Endodermal cell (in vitro differentiated cells): ENCODE measurements around the gene FNDC3A. TPM values are rescaled to one million over a fixed set of nuclear protein-coding genes. Genes with fewer than 3 reads are reported as not detected.
A peak's percentile ranks its signal among the peaks of the same experiment; 100 is the strongest.

Source experiments
- DNase-seq: peaks from one replicate; pipeline ENCODE4 v3.0.0-alpha.2; 2017
- H3K27ac ChIP-seq: 2 replicates; pipeline ENCODE4 v1.5.1; 2013; ENCODE audit warnings: mild to moderate bottlenecking, low read depth, low read length, moderate library complexity
- H3K27me3 ChIP-seq: 2 replicates; pipeline ENCODE4 v1.6.1; 2013; ENCODE audit warnings: mild to moderate bottlenecking, low read length, moderate library complexity; ENCODE audit not compliant: insufficient read depth, control insufficient read depth, poor library complexity, severe bottlenecking
- H3K36me3 ChIP-seq: 2 replicates; pipeline ENCODE4 v1.7.0; 2013; ENCODE audit warnings: mild to moderate bottlenecking, low read length, moderate library complexity; ENCODE audit not compliant: control insufficient read depth, insufficient read depth
- H3K4me1 ChIP-seq: one replicate; pipeline ENCODE4 v1.7.0; 2013; ENCODE audit warnings: low read length; ENCODE audit not compliant: control insufficient read depth, insufficient read depth
- H3K4me3 ChIP-seq: 2 replicates; pipeline ENCODE4 v1.5.1; 2013; ENCODE audit warnings: mild to moderate bottlenecking, low read length, moderate library complexity
- H3K9ac ChIP-seq: 2 replicates; pipeline ENCODE4 v1.6.1; 2013; ENCODE audit warnings: mild to moderate bottlenecking, low read length, moderate library complexity; ENCODE audit not compliant: poor library complexity, severe bottlenecking; ENCODE audit errors: extremely low read depth
- H3K9me3 ChIP-seq: 2 replicates; pipeline ENCODE4 v1.6.1; 2013; ENCODE audit warnings: mild to moderate bottlenecking, low read length, moderate library complexity; ENCODE audit not compliant: control insufficient read depth
- H3K27ac Mint-ChIP-seq: 2 replicates; pipeline ENCODE4 v1.8.0; 2020; ENCODE audit warnings: mixed read lengths
- H3K27me3 Mint-ChIP-seq: 2 replicates; pipeline ENCODE4 v1.8.0; 2021; ENCODE audit warnings: mild to moderate bottlenecking, mixed read lengths; ENCODE audit not compliant: insufficient read depth
- H3K36me3 Mint-ChIP-seq: 2 replicates; pipeline ENCODE4 v1.8.0; 2020; ENCODE audit warnings: low read depth, mixed read lengths
- H3K4me1 Mint-ChIP-seq: 2 replicates; pipeline ENCODE4 v1.8.0; 2020; ENCODE audit warnings: mixed read lengths
- H3K4me3 Mint-ChIP-seq: 2 replicates; pipeline ENCODE4 v1.8.0; 2020; ENCODE audit warnings: mild to moderate bottlenecking, moderate library complexity, mixed read lengths
- H3K9me3 Mint-ChIP-seq: 2 replicates; pipeline ENCODE4 v1.8.0; 2020; ENCODE audit warnings: mild to moderate bottlenecking, mixed read lengths
- WGBS, 2 experiments: methylation state at CpG; one replicate each; pipeline versions ENCODE4 v1.1.5 to v1.1.7; 2013; ENCODE audit warnings: missing lambda C conversion rate in 2 of 2, mixed read lengths in 1 of 2; ENCODE audit not compliant: insufficient coverage in 1 of 2, insufficient read length in 1 of 2; 5-methylcytosine and 5-hydroxymethylcytosine counted together
- total RNA-seq, 2 donors: library from RNA; stranded (reverse); fragmentation: NEBNext Ultra II Directional in 1 of 2; extraction: Animal tissue kit (Norgen Biotek cat#: 25700) in 1 of 2; gene quantifications; 2 replicates in 1 of 2; 3 replicates in 1 of 2; pipeline ENCODE4 v1.2.1, GENCODE V29; 2021
- TF ChIP-seq, protein P1 (sequence below): fragments of 200-600 bp; sonication (generic); conservative IDR thresholded peaks from 2 replicates; pipeline ENCODE4 v1.5.0; 2021; ENCODE audit warnings: antibody characterized with exemption, mild to moderate bottlenecking

The FNDC3A gene
- total RNA-seq, 2 donors from 2014 or later = 42.2 to 42.8 TPM

DNA sequence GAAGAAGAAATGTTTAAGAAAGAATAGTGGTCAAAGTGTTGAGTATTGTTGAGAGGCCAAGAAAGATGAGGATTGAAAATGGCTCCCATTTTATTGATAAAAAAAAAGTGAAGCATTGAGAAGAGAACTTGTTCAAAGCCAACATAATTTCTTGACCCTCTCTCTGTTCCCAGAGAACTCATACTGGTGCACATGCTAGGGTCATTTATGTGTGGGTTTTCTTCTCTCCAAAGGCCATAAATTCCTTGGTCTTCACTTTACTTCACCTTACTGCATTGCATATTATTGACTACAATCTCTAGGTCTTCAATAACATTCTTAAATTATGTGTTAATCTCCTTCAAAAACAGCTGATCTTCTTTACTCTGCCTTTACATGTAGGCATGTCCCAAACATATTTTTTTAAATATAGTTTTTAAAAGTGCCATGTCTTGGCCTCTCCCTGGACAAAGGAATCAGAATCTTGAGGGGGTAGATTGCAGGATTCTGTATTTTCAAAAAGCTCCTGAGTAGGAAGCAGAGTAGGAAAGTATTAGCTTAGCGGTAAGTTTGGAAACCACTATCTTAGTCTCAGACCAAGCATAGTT, 1.8 kb upstream of the FNDC3A start:
- Mint-ChIP-seq H3K27ac (no peak overlapping the region), H3K9me3 (peaks cover 22% of the 10 kb centered on the region), H3K4me1 (peaks cover 18% of the 10 kb centered on the region), H3K4me3 (peak overlapping the region; percentile 86), H3K27me3 (no peaks in the 10 kb centered on the region), H3K36me3 (peaks cover 8% of the 10 kb centered on the region)
- Histone ChIP-seq H3K9ac (no peak overlapping the region), H3K4me3 (peak overlapping the region; percentile 86), H3K27me3 (no peaks in the 10 kb centered on the region), H3K27ac (no peak overlapping the region), H3K36me3 (no peaks in the 10 kb centered on the region), H3K4me1 (no peaks in the 10 kb centered on the region), H3K9me3 (peaks cover 21% of the 10 kb centered on the region)
- WGBS, 2 experiments = 100% methylated on average over 1 of the region's 1 CpG; no CpG with 5 or more reads in 1 of the 2 experiments
- TF ChIP-seq, protein P1, sequence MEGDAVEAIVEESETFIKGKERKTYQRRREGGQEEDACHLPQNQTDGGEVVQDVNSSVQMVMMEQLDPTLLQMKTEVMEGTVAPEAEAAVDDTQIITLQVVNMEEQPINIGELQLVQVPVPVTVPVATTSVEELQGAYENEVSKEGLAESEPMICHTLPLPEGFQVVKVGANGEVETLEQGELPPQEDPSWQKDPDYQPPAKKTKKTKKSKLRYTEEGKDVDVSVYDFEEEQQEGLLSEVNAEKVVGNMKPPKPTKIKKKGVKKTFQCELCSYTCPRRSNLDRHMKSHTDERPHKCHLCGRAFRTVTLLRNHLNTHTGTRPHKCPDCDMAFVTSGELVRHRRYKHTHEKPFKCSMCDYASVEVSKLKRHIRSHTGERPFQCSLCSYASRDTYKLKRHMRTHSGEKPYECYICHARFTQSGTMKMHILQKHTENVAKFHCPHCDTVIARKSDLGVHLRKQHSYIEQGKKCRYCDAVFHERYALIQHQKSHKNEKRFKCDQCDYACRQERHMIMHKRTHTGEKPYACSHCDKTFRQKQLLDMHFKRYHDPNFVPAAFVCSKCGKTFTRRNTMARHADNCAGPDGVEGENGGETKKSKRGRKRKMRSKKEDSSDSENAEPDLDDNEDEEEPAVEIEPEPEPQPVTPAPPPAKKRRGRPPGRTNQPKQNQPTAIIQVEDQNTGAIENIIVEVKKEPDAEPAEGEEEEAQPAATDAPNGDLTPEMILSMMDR = no peak
- DNase-seq = no peak

DNA sequence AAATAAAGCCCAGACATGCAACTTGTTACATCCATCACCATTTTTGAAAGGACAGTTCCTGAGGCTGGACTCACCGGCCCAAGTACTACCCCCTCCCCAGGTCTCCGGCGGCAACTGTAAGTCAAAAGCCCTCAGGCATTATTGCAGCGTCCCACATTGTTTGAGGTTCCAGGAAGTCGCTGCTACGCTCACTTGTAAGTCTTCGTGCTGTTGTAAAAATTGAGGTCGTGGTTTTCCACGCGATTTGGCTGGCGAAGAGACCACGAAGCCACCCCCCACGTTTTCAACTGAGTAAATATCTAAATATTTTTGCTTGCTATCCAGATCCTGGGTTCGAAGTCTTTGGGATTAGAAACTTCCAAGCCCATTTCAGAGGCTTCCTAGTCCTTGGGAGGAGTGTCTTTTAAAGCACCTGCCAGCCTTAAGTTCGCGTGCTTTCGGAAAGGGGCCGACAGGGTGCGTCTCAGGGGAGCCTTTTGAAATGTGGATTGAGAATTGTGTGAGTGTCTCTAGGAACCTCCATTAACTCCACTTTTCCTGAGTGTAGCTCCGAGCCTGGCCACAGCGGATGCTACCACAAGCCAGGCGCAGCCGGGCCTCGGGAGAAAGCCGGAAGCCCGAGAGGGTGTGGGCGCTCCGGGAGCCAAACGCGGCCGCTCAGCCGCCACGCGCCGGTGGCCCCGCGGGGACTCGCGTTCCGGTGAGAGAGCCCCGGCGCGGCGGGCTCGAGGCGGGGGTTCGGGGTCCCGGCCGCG, 434 bp upstream of the FNDC3A start:
- peaks cover 27% of the 10 kb centered on the region for H3K4me1 Mint-ChIP-seq
- H3K9me3 ChIP-seq = peaks cover 21% of the 10 kb centered on the region
- no peaks in the 10 kb centered on the region for H3K4me1 ChIP-seq
- 2 to 3% methylated on average over 20 to 50 of the region's 50 CpGs for WGBS, 2 experiments
- peak; percentile 89 for DNase-seq
- TF ChIP-seq, protein P1 = peak; percentile 49
- H3K9me3 Mint-ChIP-seq = peaks cover 22% of the 10 kb centered on the region
- no peaks in the 10 kb centered on the region for H3K27me3 Mint-ChIP-seq
- H3K4me3 ChIP-seq = peak overlapping the region; percentile 86
- no peaks in the 10 kb centered on the region for H3K36me3 ChIP-seq
- H3K27ac ChIP-seq = peak overlapping the region; percentile 91
- no peaks in the 10 kb centered on the region for H3K27me3 ChIP-seq
- H3K36me3 Mint-ChIP-seq = peaks cover 8% of the 10 kb centered on the region
- H3K27ac Mint-ChIP-seq = peak overlapping the region; percentile 99
- peak overlapping the region; percentile 86 for H3K4me3 Mint-ChIP-seq
- H3K9ac ChIP-seq = peak overlapping the region; percentile 87

DNA sequence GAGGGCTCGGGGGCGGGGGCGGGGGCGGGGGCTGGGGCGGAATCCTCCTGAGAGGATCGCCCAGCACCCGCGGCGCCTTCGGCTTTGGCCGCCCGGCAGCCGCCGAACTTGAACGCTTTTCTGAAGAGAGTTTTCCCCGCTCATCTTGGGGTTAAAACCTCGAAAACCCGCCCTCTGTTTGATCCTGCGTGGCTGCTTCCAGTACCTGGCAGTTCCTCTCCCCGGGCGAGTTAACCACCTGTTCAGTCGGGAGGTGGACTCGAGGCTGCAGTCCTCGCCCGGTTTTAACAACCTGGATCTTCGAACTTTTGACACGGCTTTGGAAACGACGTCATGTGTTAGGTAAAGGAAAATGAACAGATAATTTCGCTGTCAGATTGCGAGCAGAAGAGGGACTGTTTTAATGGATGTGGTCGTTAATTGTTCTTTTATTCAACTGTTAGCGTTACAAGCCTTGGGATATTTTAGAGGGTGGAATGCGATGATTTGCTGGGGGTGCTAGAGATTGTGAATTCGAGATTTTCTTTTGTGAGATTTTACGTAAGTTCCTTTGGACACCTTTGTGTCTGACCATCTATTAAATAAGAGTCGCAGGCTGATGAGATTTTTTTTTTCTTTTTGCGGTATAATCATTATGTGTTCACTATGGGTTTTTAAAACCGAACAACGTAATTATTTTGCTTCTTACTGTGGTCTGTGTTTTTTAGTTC, 1.0 kb downstream of the FNDC3A start:
- H3K27me3 ChIP-seq = no peaks in the 10 kb centered on the region
- peak overlapping the region; percentile 86 for H3K4me3 Mint-ChIP-seq
- H3K9ac ChIP-seq = peak overlapping the region; percentile 84
- H3K4me1 Mint-ChIP-seq = peaks cover 36% of the 10 kb centered on the region
- peaks cover 8% of the 10 kb centered on the region for H3K36me3 Mint-ChIP-seq
- no peaks in the 10 kb centered on the region for H3K4me1 ChIP-seq
- peaks cover 21% of the 10 kb centered on the region for H3K9me3 ChIP-seq
- peaks cover 22% of the 10 kb centered on the region for H3K9me3 Mint-ChIP-seq
- DNase-seq = no peak
- H3K27ac ChIP-seq = no peak overlapping the region
- no peaks in the 10 kb centered on the region for H3K27me3 Mint-ChIP-seq
- TF ChIP-seq, protein P1 = no peak
- H3K27ac Mint-ChIP-seq = peak overlapping the region; percentile 94
- H3K4me3 ChIP-seq = peak overlapping the region; percentile 86
- H3K36me3 ChIP-seq = no peaks in the 10 kb centered on the region
- 0 to 1% methylated on average over 27 to 39 of the region's 40 CpGs for WGBS, 2 experiments
